HG02970 (cell line): ENCODE data around the gene RANBP17.
"Not testable (repeated sequence)": the region's sequence is repeated elsewhere in the genome, so short reads cannot be mapped to it uniquely, and the experiment has no call there.

Source experiments
- ATAC-seq: cut with Tn5 transposase; IDR thresholded peaks from one replicate; pipeline ENCODE4 v1.9.1; 2021; ENCODE audit warnings: mild to moderate bottlenecking, moderate library complexity, moderate number of reproducible peaks; ENCODE audit not compliant: unreplicated experiment, low FRiP score

The RANBP17 gene

GRCh38 chr5:171275841-171276544 is 414.2 kb downstream of the RANBP17 start:
- ATAC-seq, result no peak

DNA sequence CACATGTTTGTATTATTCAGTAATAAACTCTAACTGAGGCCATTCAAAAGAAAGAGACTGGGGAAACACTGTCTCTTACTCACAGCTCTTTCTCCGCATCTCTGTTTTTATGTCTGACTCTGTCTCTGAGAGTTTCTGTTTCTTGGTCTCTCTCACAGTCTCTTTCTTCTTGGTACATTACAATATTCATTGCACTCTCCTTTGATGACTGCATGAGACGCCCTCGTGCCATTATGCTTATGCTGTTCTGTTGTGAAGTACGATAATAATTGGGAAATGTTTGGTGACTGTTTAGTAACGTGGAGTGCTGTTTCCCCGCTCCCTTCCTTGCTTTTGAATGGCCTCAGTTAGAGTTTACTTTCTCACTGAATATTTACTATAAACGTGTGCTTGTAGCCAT is 421.9 kb downstream of the RANBP17 start:
- no peak for ATAC-seq

DNA sequence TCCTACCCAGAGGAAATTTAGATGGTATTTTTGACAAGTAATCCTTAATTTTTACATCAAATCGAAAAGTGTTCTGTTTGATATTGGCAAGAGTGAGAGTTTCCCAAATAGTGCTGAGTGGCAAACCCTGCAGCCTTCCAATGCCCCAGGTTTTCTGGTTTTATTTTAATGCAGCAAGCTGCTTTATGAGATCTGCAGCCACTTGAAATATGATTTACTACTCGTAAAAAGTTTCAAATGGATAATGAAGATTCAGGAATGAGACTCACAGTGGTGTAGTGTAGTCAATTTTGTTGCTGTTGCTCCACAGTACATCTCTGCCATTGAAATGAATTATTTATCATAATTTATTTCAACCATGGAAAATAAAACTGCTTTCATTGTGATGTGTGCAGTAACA is 423.6 kb downstream of the RANBP17 start:
- ATAC-seq, result no peak

DNA sequence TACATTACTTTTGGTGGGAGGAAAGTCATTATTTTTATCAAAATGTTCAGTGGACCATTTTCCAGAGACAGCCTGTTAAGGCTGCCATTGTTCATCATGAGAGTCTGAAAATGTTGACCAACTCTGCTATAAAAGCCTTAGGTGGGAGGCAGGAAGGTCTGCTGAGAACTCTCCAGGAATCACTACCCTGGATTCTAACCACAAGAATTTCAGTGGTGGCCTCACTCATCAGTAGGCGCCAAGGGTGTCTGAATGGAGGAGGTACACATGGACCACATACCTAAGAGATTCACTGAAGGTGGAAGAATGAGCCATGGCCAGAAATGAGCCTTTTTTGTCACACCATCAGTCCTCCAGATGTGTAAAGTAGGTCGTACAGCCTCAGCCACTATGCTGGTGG is 426.2 kb downstream of the RANBP17 start:
- ATAC-seq, result no peak

GRCh38 chr5:171291371-171291770 is 429.6 kb downstream of the RANBP17 start:
- no peak for ATAC-seq

GRCh38 chr5:171295299-171295698 is 433.5 kb downstream of the RANBP17 start:
- no peak for ATAC-seq

- no peak for ATAC-seq
Observed at GRCh38 chr5:171295801-171296200, 434.0 kb downstream of the RANBP17 start.

DNA sequence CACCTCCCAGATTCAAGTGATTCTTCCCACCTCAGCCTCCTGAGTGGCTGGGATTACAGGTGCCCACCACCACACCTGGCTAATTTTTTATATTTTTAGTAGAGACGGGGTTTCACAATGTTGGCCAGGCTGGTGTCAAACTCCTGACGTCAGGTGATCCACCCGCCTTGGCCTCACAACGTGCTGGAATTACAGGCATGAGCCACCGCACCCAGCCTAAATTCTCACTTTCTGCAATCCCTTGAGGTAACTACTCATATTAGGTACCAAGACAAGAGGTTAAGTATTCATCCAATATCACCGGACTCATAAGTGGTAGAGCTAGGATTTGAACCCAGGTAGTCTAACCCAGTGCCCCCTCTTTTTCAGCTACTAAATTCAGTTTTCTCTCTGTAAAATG is 436.1 kb downstream of the RANBP17 start:
- ATAC-seq, result not testable (repeated sequence)

- ATAC-seq, result no peak
Observed at GRCh38 chr5:171299228-171299627, 437.4 kb downstream of the RANBP17 start.

GRCh38 chr5:171299851-171300250 is 438.0 kb downstream of the RANBP17 start:
- ATAC-seq, result no peak

DNA sequence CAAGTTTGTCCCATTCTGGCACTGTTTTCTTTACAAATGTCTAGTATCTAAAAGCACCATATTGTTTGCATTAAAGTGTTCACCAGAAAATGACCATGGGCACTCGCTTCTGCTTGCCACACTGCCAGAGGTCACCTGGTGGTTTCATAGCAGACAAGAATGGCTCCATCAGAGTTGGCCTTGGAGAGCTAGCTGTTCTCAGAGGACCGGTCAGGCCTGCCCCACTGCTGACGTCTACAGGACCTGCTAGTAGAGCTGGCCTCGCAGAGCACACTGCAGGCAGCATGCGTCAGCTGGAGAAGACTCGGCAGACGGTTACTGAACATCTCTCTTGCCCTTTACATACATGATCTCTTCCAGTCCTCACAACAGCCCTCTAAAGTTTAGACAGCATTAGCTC is 438.5 kb downstream of the RANBP17 start:
- no peak for ATAC-seq

- ATAC-seq, result no peak
Observed at GRCh38 chr5:171306166-171306565, 444.3 kb downstream of the RANBP17 start.

DNA sequence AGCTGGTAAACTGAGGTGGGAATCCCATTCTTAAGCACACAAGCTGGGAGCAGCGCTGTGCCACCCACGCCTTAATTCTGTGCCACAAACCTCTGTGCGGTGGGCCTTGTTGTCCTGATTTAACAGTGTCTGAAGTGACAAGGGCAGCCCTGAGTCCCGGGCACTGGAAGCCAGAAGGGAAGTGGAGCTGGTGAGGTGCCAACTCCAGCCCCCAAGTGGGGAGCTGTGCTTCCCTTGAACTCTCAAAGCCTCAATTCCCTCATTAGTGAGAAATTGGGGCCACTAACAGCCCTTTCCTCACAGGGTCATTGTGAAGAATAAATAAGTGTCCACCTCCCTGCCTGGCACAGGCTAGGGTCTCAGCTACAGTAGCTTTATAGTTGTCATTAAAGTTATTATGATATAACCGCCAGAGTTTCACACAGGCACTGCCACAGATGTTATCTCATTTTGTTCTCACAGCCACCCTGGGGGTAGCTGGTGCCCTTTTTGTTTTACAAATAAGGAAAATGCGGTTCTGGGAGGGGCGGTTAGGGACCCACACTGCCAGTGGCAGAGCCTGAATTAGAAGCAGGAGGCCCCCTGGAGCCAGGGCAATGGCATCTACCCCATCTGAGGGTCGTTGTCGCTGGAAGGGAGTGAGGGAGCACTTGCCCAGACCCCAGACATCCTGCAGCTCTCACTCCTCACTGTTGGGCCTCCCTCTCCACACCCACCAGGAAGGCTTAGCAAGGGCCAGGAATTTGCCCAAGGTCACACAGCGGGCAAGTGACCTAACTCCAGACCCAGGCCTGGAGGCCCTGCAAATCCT is 445.2 kb downstream of the RANBP17 start:
- ATAC-seq, result no peak

GRCh38 chr5:171307789-171308452 is 446.1 kb downstream of the RANBP17 start:
- no peak for ATAC-seq

GRCh38 chr5:171308453-171309275 is 446.8 kb downstream of the RANBP17 start, which contains the start of gene TLX3:
Gene TLX3 (plus strand): TSS chr5:171309248. CDS start chr5:171309366, 118 bp downstream.
- no peak for ATAC-seq

- no peak for ATAC-seq
Observed at GRCh38 chr5:171309276-171310211, 447.7 kb downstream of the RANBP17 start.

DNA sequence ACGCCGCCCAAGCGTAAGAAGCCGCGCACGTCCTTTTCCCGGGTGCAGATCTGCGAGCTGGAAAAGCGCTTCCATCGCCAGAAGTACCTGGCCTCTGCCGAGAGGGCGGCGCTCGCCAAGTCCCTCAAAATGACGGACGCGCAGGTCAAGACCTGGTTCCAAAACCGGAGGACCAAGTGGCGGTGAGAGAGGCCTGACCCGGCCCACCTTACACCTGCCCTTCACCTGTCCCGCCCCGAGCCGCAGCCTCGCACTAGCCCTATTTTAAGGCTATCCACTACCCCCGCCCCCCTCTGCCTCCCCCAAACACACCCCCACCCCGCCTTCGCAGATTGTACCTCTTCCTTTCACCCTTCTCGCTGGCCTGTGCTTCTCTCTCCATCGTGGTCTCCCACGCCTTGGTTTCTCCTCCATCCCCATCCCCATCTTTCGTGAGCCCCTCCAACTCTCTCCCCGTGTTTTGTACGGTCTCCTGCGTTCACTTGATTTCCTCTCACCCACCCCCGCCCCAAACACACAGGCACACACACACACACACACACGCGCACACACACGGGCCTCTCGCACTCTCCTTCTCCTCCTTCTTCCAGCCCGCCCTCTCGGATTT is 448.5 kb downstream of the RANBP17 start:
- no peak for ATAC-seq

DNA sequence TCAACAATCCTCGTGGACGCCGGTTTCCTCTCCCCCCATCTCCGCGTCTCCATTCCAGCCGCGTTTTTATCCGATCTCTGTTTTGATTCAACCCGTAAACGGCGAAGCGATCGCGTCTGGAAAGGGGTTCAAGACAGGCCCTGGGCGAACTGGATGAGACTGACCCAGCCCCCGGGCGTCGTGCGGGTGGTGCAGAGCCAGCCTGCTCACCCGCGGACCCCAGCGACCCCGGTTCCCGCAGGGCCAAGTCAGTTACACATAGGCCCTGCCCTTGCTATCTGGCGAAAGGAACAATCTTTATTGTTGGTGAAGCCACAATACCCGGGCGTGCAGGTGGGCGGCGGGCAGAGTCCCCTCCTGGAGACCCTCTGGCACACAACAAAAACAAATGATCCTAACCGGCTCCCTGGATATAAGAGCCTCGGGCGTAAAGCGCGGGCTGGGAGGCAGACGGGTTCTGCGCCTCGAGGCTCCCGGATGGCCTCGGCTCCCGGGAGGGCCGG is 449.1 kb downstream of the RANBP17 start:
- ATAC-seq, result no peak
